Skin epidermis (tissue), 12 donors: Measurements from ENCODE around the gene RRAD.

Source experiments
- H3K27ac ChIP-seq, 21 experiments: fragments of 200-600 bp; sonication (generic) in 11 of 21; one replicate each; pipeline ENCODE4 v1.5.0; 2020; ENCODE audit warnings: mild to moderate bottlenecking in 3 of 21, inconsistent platforms in 2 of 21, moderate library complexity in 2 of 21
- H3K4me3 ChIP-seq, 7 experiments: fragments of 200-600 bp; sonication (generic) in 2 of 7; one replicate each; pipeline ENCODE4 v1.5.0; 2020; ENCODE audit warnings: inconsistent platforms in 2 of 7, mild to moderate bottlenecking in 2 of 7, moderate library complexity in 1 of 7

Gene RRAD

DNA sequence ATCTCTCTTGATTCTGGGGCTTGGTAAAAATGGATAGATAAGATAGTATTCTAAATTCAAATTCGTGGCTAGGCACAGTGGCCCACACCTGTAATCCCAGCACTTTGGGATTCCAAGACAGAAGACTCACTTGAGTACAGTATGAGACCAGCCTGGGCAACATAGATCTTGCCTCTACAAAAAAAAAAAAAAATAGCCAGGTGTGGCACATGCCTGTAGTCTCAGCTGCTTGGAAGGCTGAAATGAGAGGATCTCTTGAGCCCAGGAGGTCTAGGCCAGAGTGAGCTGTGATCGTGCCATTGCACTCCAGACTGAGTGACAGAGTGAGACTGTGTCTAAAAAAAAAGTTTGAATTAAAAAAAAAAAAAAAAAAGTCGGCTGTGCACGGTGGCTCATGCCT, 35.7 kb downstream of the RRAD start:
- H3K4me3 ChIP-seq = no peak overlapping the region
- H3K27ac ChIP-seq = no peak overlapping the region

GRCh38 chr16:66888647-66889615, 36.4 kb downstream of the RRAD start:
- H3K27ac ChIP-seq = no peak overlapping the region
- no peak overlapping the region for H3K4me3 ChIP-seq

GRCh38 chr16:66886914-66887313, 38.4 kb downstream of the RRAD start:
- H3K27ac ChIP-seq = no peak overlapping the region
- H3K4me3 ChIP-seq = no peak overlapping the region

DNA sequence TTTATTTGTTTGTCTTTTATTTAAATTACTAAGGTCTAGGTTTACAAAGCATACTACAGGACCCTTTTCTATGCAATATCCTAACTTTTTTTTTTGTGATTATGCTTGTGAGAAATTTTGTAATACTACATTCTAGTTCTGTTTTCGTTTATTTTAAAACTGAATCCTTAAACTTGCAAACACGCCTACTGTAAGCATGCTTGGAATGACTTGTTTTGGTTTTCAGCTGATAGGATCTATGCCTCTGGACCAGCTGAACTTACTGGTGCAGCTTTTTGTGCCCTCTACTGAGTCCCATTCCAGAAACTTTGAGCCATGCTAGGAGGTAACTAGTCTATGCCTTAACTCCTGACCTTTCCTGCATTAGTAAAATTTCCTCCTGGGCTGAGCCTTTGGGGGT, 39.0 kb downstream of the RRAD start:
- H3K27ac ChIP-seq = no peak overlapping the region

GRCh38 chr16:66885491-66885890, 39.8 kb downstream of the RRAD start:
- H3K27ac ChIP-seq = no peak overlapping the region
- H3K4me3 ChIP-seq = no peak overlapping the region

More for the DNA sequence above, 39.0 kb downstream of the RRAD start:
- no peak overlapping the region for H3K4me3 ChIP-seq

GRCh38 chr16:66882702-66883101, 42.6 kb downstream of the RRAD start:
- Histone ChIP-seq H3K4me3 (no peak overlapping the region), H3K27ac (no peak overlapping the region)

- Histone ChIP-seq H3K27ac (no peak overlapping the region), H3K4me3 (no peak overlapping the region)
These were observed 43.3 kb downstream of the RRAD start for GRCh38 chr16:66881964-66882508.

- Histone ChIP-seq H3K27ac (peak overlapping the region in 1 of 21 experiments; percentile 18), H3K4me3 (peak overlapping the region in 1 of 7 experiments; percentile 72)
These were observed 43.8 kb downstream of the RRAD start for GRCh38 chr16:66881560-66881959.

DNA sequence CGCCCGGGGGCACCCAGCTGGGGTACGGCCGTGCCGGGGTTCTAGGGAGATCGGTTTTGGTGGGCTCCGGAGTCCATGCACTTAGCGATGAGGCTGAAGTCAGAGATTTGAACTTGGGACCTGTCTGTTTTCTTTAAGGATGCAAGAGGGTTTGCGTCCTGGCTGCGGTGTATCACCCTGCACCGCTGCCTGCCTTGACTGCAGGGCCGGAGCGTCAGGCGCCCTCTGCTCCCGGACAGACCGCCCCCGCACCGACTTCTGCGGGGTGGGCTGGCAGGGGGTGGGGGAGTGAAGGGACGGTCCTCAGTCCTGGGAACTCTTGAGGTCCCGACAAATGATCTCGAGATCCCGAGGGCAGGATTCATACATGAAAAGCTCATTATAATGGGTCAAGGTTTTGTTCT, 44.3 kb downstream of the RRAD start:
- H3K4me3 ChIP-seq = peak overlapping the region; percentile 59 to 95 (median 72)

GRCh38 chr16:66880288-66881013, 44.9 kb downstream of the RRAD start, which contains the start of gene PDP2:
Gene PDP2 (plus strand): TSS chr16:66880515. CDS start chr16:66884285, 3,770 bp downstream.
- peak within 1 kb of the TSS in 17 of 21 experiments; percentile 18 to 79 (median 64) for H3K27ac ChIP-seq
- H3K4me3 ChIP-seq = peak within 1 kb of the TSS; percentile 59 to 95 (median 72)

More for the DNA sequence above, 44.3 kb downstream of the RRAD start:
- H3K27ac ChIP-seq = peak overlapping the region in 17 of 21 experiments; percentile 9 to 79 (median 64)

DNA sequence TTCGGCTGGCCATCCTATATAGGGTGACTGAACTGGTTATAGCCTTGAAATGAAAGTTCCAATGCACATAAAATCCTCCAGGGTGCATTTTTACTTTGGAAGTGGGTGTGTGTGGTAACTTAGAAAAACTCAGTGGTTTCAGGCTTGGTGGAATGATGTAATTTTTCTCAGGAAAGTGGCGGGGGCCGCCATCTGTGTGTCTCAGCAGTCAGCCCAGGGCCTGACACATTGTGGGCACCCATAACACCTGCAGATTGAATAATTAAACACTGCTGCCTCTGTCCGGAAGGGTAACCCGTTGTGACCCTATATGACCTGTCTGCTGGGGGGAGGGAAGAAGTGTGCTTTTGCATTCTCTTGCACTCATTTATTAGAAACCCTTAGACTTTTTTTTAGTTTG, 47.3 kb downstream of the RRAD start:
- Histone ChIP-seq H3K4me3 (no peak overlapping the region), H3K27ac (no peak overlapping the region)

DNA sequence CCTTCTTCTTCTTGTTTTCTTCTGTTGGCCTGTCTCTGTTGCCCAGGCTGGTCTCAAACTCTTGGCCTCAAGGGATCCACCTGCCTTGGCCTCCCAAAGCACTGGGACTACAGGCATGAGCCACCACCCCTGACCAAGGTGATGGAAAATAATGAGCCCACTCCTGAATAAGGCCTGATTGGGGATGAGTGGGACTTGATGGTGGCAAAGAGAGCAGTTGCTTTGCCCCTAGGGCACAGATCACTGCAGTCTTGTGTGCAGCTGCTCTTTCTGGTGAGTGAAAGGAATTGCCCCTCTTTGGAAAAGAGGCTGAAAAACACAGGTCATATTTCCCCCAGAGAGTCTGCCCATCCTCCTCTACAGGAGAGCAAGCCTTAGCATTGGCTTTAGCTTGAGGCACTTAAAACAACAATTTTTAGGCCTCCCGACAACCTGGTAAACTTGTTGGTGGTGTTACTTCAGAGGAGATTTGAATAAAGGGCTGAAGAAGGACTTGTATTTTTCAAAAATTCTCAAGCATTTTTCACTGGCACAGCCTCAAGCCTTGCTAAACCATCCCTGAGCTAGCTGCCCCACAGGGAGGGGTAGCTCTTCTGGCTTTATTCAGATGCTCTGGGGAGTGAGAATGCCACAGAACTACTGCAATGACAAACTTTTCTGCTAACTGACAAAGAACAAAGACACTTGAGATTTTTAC, 51.1 kb downstream of the RRAD start:
- no peak overlapping the region for H3K4me3 ChIP-seq
- H3K27ac ChIP-seq = peak overlapping the region in 5 of 21 experiments; percentile 3 to 78 (median 56)

DNA sequence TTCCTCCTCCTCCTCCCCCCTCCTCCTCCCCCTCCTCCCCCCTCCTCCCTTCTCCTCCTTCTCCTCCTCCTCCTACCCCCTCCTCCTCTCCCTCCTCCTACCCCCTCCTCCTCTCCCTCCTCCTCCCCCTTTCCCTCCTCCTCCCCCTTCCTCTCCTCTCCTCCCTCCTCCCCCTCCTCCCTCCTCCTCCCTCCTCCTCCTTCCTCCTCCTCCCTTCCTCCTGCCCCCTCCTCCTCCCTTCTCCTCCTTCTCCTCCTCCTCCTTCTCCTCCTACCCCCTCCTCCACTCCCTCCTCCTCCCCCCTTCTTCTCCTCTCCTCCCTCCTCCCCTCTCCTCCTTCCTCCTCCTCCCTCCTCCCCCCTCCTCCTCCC, 51.7 kb downstream of the RRAD start:
- H3K4me3 ChIP-seq = no peak overlapping the region
- H3K27ac ChIP-seq = peak overlapping the region in 4 of 21 experiments; percentile 37 to 81 (median 68)

GRCh38 chr16:66872943-66873684, 52.2 kb downstream of the RRAD start:
- peak overlapping the region in 9 of 21 experiments; percentile 4 to 81 (median 54) for H3K27ac ChIP-seq
- peak overlapping the region in 6 of 7 experiments; percentile 5 to 34 (median 21) for H3K4me3 ChIP-seq

DNA sequence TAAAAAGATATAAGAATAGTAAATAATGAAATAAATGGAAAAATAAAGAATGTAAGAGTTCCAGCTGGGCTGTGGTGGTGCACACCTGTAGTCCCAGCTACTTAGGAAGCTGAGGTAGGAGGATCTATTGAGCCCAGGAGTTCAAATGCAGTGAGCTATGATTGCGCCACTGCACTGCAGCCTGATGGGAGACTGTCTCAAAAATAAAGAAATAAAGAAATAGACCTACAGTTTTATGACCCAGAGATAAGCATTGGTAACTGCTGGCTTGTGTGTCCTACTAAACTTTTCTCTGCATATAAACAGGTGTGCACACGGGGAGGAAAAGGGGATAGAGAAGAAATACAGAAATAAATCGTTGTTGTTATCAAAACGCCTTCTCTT, 52.8 kb downstream of the RRAD start:
- Histone ChIP-seq H3K4me3 (peak overlapping the region in 5 of 7 experiments; percentile 5 to 34 (median 22)), H3K27ac (peak overlapping the region in 5 of 21 experiments; percentile 22 to 81 (median 58))

DNA sequence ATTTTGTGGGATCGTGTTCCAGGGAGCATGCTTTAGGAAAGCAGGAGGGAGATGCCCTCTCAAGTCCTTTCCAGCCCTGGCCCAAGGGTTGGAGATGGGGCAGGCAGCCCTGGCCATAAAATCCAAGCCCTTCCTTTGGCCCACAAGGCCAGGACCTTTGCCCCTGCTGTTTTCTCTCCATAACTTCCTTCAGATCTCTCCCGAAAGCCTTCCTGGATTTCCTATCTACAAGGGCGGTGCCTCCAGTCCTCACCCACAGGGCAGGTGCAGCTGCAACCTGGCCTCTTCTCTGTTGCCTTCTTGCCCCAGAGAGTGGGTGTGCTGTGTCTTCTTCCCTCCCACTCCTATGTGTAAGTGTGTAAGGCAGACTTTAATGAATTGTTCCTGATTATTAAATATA, 53.5 kb downstream of the RRAD start:
- no peak overlapping the region for H3K4me3 ChIP-seq

More for the DNA sequence above, 53.5 kb downstream of the RRAD start:
- no peak overlapping the region for H3K27ac ChIP-seq
